ENCODE results near the gene METTL25B. TPM values are rescaled to one million over a fixed set of nuclear protein-coding genes. Genes with fewer than 3 reads are reported as not detected.

The METTL25B gene
- total RNA-seq, 1 experiment from 2014 or later = 10.4 TPM

DNA sequence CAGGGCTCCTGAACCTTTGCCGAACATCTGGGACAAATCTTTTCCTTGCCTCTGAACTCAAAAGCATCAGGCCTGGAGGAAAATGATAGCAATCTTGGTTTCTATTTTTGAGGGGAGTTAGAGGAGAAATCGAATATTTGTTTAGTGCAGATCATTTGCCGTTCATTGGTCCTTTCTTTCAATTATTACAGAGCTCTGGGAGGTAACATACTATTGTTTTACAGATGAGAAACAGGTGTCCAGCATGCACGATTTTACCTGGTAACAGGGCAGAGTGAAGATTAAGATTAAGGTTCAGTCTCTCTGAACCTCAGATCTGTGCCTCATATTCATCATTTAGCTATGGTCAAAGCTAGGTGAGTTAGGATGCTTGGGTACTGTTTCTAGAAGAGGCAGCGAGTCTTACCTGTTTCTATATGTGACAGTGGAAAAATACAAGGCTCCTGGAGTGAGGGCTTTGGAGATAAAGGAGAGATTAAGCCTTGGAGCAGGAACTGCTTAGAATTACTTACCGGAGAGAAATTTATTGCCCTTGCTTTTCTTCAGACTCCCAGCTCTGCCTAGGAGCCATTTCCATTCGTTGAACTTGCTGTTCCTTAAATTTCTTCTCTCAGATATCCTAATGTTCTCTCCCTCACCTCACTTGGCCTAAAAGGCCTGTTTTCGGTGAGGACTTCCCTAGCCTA is 40.5 kb downstream of the METTL25B start:
- peak overlapping the region; percentile 74 for H3K4me3 ChIP-seq (ENCODE audit: low read length)
- H3K9me3 ChIP-seq (ENCODE audit: low read length) = no peaks in the 10 kb centered on the region
- intact Hi-C loops (cut with micrococcal nuclease) = no loop called here
- peaks cover 31% of the 10 kb centered on the region for H3K4me1 ChIP-seq (ENCODE audit: insufficient read depth, low read length)
- H3K27me3 ChIP-seq (ENCODE audit: low read length) = no peaks in the 10 kb centered on the region
- H3K9me2 ChIP-seq (replicated peaks; ENCODE audit: low read length) = no peaks in the 10 kb centered on the region
- no peak for DNase-seq
- peaks cover 19% of the 10 kb centered on the region; the same call in 1 of the 2 replicates for H4K20me1 ChIP-seq (ENCODE audit: low read length)
- no peak overlapping the region for H2AFZ ChIP-seq (ENCODE audit: low read length)
- H3K9ac ChIP-seq (ENCODE audit: low read length) = peak overlapping the region; percentile 98
- CTCF ChIA-PET = interaction anchor here (0.6 to 2.0 kb wide), 2 partner anchors 16 to 43 kb away, joined by 3 to 10 read pairs; no protein-coding TSS in a partner anchor
- POLR2A ChIA-PET (ENCODE audit: unreplicated experiment) = interaction anchor here (1.0 kb wide), 1 partner anchor 28 kb away, joined by 18 read pairs; the partner anchor contains the start of gene MRPL24
- H3K36me3 ChIP-seq (ENCODE audit: low read depth, low read length) = peaks cover 17% of the 10 kb centered on the region
- no peak for ATAC-seq
- H3K79me2 ChIP-seq (ENCODE audit: low read length) = peaks cover 72% of the 10 kb centered on the region
- no TSS peak for BruUV-seq (replicated peaks)
- H3K4me2 ChIP-seq (ENCODE audit: low read length) = peak overlapping the region; percentile 91
- TF ChIP-seq EZH2phosphoT487 (IDR thresholded peaks at IDR 0.05; ENCODE audit: borderline replicate concordance, low read length) (no peak), EZH2 (IDR thresholded peaks at IDR 0.05; ENCODE audit: low read length, unreplicated experiment) (no peak), CTCF (conservative IDR thresholded peaks at IDR 0.05; ENCODE audit: low read depth, low read length) (no peak)
- no peak overlapping the region for H3K27ac ChIP-seq (ENCODE audit: low read length)
- no peaks in the 10 kb centered on the region for H3F3A ChIP-seq (ENCODE audit: low read length, unreplicated experiment)

- peaks cover 33% of the 10 kb centered on the region for H4K20me1 ChIP-seq (ENCODE audit: low read length)
- intact Hi-C loops (cut with micrococcal nuclease) = no loop called here
- H3F3A ChIP-seq (ENCODE audit: low read length, unreplicated experiment) = no peaks in the 10 kb centered on the region
- no peak overlapping the region for H3K9ac ChIP-seq (ENCODE audit: low read length)
- POLR2A ChIA-PET (ENCODE audit: unreplicated experiment) = no interaction called here
- peaks cover 96% of the 10 kb centered on the region for H3K79me2 ChIP-seq (ENCODE audit: low read length)
- BruUV-seq (replicated peaks) = no TSS peak
- DNase-seq (no peak), ATAC-seq (no peak)
- TF ChIP-seq CTCF (conservative IDR thresholded peaks at IDR 0.05; ENCODE audit: low read depth, low read length) (no peak), EZH2 (IDR thresholded peaks at IDR 0.05; ENCODE audit: low read length, unreplicated experiment) (no peak), EZH2phosphoT487 (IDR thresholded peaks at IDR 0.05; ENCODE audit: borderline replicate concordance, low read length) (no peak)
- H3K4me3 ChIP-seq (ENCODE audit: low read length) = no peak overlapping the region
- no peaks in the 10 kb centered on the region for H3K27me3 ChIP-seq (ENCODE audit: low read length)
- peaks cover 24% of the 10 kb centered on the region for H3K4me1 ChIP-seq (ENCODE audit: insufficient read depth, low read length)
- H3K9me3 ChIP-seq (ENCODE audit: low read length) = no peaks in the 10 kb centered on the region
- H3K27ac ChIP-seq (ENCODE audit: low read length) = no peak overlapping the region
- peaks cover 25% of the 10 kb centered on the region for H3K36me3 ChIP-seq (ENCODE audit: low read depth, low read length)
- CTCF ChIA-PET = interaction anchor here (0.9 kb wide), 1 partner anchor 46 kb away, joined by 4 read pairs; no protein-coding TSS in a partner anchor
- no peak overlapping the region for H2AFZ ChIP-seq (ENCODE audit: low read length)
- no peaks in the 10 kb centered on the region for H3K9me2 ChIP-seq (replicated peaks; ENCODE audit: low read length)
- H3K4me2 ChIP-seq (ENCODE audit: low read length) = no peak overlapping the region; the same call in 1 of the 2 replicates
Measured at GRCh38 chr1:156772222-156772621, 44.0 kb downstream of the METTL25B start.
